Sigmoid colon (tissue), 7 donors: Measurements from ENCODE around the gene PRDM5. TPM values are rescaled to one million over a fixed set of nuclear protein-coding genes. Genes with fewer than 3 reads are reported as not detected.

Experiments
- DNase-seq: peaks from one replicate; pipeline ENCODE4 v3.0.0-alpha.2; 2019
- H3K27ac ChIP-seq, 4 donors: fragments of 200-600 bp; sonication (generic); one replicate each; pipeline ENCODE4 v1.5.1; 2016 to 2019; ENCODE audit warnings: mild to moderate bottlenecking in 1 of 4
- H3K27me3 ChIP-seq, 3 donors: fragments of 200-600 bp; sonication (generic); one replicate each; pipeline ENCODE4 v1.5.1; 2019; ENCODE audit warnings: mild to moderate bottlenecking in 1 of 3
- H3K36me3 ChIP-seq, 4 donors: fragments of 200-600 bp; sonication (generic); one replicate each; pipeline ENCODE4 v1.5.1; 2016 to 2019
- H3K4me1 ChIP-seq, 4 donors: fragments of 200-600 bp; sonication (generic); one replicate each; pipeline ENCODE4 v1.5.1; 2017 to 2019
- H3K4me3 ChIP-seq, 4 donors: fragments of 200-600 bp; sonication (generic); one replicate each; pipeline ENCODE4 v1.5.1; 2017 to 2019; ENCODE audit warnings: mild to moderate bottlenecking in 2 of 4, moderate library complexity in 1 of 4
- H3K9me3 ChIP-seq, 4 donors: fragments of 200-600 bp in 3 of 4; sonication (generic) in 3 of 4; one replicate each; pipeline versions ENCODE4 v1.5.1 to v1.6.1; 2013 to 2019
- EP300 ChIP-seq, 4 donors: sonication (generic); formaldehyde crosslinking; IDR thresholded peaks; one replicate each; pipeline ENCODE4 v1.6.1; 2017; ENCODE audit warnings: antibody characterized with exemption in 4 of 4
- POLR2A ChIP-seq, 2 donors: fragments of 450-650 bp; IDR thresholded peaks; one replicate each; pipeline ENCODE4 v1.6.1; 2016; ENCODE audit warnings: antibody characterized with exemption in 2 of 2, mild to moderate bottlenecking in 2 of 2, moderate library complexity in 2 of 2
- POLR2AphosphoS5 ChIP-seq, 4 donors: sonication (generic); formaldehyde crosslinking; IDR thresholded peaks; one replicate each; pipeline ENCODE4 v1.6.1; 2017; ENCODE audit warnings: antibody characterized with exemption in 4 of 4
- WGBS, 2 donors: extraction: QIAGEN DNeasy Blood & Tissue Kit; methylation state at CpG; one replicate each; pipeline ENCODE4 v1.1.7; 2013; 5-methylcytosine and 5-hydroxymethylcytosine counted together
- intact Hi-C: fragments of 100-400 bp; cut with DNase I; formaldehyde crosslinking; loops from one replicate; pipeline ENCODE4 v1.15.1; 2023
- polyA plus RNA-seq, 3 donors: library from polyadenylated mRNA; stranded (reverse); fragments of 200-250 nt; gene quantifications; one replicate each; pipeline ENCODE4 v1.2.3, GENCODE V29; 2013
- total RNA-seq, 4 donors: library from RNA; depleted of rRNA; stranded (reverse); fragments of >200 nt; gene quantifications; one replicate each; pipeline ENCODE4 v1.1.0, GENCODE V29; 2016
- TF ChIP-seq, protein P1 (sequence below), 4 experiments: fragments of 450-650 bp in 3 of 4; fragments of 200-600 bp in 1 of 4; IDR thresholded peaks; one replicate each; pipeline ENCODE4 v1.5.1; 2016 to 2019; ENCODE audit warnings: antibody characterized with exemption in 4 of 4, mild to moderate bottlenecking in 3 of 4, moderate library complexity in 2 of 4
- donor health status: healthy with polysubstance abuse.
- donor health status: Bipolar disorder and iron deficiency.
- donor health status: healthy.

PRDM5 gene
- 10 to 100 TPM; 15.0 to 25.0 (median 22.4) TPM for total RNA-seq
- polyA plus RNA-seq = 1 to 10 TPM; 1.8 to 3.0 (median 1.9) TPM

DNA sequence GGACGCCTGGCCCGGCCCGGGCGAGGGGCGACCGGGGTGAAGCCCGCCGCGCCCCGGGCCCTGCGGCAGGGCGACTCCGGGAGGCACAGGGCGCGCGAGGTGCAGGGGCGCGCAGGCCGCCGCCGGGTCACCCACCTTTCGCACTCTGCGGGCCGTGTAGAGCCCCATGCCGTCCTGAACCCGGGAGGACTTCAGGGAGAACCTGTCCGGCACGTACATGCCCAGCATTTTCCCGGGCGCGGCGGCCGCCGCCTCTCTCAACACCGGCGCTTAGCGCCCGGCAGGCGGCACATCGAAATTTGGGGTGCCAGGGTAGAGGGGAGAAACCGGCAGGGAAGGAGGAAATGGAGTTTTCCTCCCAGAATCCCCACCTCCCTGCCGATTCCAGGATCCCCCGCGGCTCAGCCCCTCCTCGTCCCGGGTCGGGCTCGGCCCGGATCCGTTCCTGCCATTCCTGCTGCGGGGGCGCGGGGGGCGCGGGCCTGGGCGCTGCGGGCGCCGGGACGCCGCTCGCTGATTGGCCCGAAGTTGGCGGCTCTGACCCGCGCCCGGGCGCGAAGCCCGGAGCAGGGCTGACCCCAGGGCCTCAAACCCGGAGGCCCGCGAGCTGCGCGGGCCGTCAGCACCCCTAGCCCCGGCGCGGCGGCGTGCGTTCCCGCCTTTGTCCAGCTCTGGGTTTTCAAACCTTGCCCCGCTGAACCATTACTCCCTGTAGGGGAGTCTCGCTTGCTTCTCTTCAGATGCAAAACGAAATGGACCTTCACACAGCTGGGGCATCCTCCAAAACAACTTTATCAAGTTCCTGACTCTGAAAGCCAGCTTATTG, at the start of gene PRDM5:
TSS of gene PRDM5 (minus strand) at position 346 of the 826 bp plus-strand sequence. CDS start at position 228, 118 bp downstream.
- intact Hi-C loops = loop anchor here (5.0 kb wide), 1 partner anchor 150 kb away; the partner anchor contains the start of gene NDNF
- TF ChIP-seq, protein P1, sequence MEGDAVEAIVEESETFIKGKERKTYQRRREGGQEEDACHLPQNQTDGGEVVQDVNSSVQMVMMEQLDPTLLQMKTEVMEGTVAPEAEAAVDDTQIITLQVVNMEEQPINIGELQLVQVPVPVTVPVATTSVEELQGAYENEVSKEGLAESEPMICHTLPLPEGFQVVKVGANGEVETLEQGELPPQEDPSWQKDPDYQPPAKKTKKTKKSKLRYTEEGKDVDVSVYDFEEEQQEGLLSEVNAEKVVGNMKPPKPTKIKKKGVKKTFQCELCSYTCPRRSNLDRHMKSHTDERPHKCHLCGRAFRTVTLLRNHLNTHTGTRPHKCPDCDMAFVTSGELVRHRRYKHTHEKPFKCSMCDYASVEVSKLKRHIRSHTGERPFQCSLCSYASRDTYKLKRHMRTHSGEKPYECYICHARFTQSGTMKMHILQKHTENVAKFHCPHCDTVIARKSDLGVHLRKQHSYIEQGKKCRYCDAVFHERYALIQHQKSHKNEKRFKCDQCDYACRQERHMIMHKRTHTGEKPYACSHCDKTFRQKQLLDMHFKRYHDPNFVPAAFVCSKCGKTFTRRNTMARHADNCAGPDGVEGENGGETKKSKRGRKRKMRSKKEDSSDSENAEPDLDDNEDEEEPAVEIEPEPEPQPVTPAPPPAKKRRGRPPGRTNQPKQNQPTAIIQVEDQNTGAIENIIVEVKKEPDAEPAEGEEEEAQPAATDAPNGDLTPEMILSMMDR (IDR thresholded peaks at IDR 0.05) = peak in 2 of 4 experiments; percentile 13 to 21
- TF ChIP-seq EP300 (IDR thresholded peaks at IDR 0.05) (no peak), POLR2AphosphoS5 (IDR thresholded peaks at IDR 0.05) (peak in 2 of 4 donors; percentile 16 to 17), POLR2A (IDR thresholded peaks at IDR 0.05) (no peak)
- H3K9me3 ChIP-seq = no peaks in the 10 kb centered on the region
- H3K4me1 ChIP-seq = peaks cover 0 to 36% (median 23%) of the 10 kb centered on the region in 4 donors
- 1% methylated on average over 86 of the region's 86 CpGs for WGBS, 2 donors
- DNase-seq = peak; percentile 76
- H3K27me3 ChIP-seq = no peaks in the 10 kb centered on the region
- peak within 1 kb of the TSS; percentile 92 to 93 (median 93) for H3K27ac ChIP-seq
- H3K36me3 ChIP-seq = no peaks in the 10 kb centered on the region
- H3K4me3 ChIP-seq = peak within 1 kb of the TSS; percentile 56 to 80 (median 76)

GRCh38 chr4:120971884-120972283, 49.4 kb upstream of the PRDM5 start:
- Histone ChIP-seq H3K27ac (no peak overlapping the region), H3K27me3 (no peaks in the 10 kb centered on the region), H3K4me3 (no peak overlapping the region), H3K36me3 (no peaks in the 10 kb centered on the region), H3K9me3 (no peaks in the 10 kb centered on the region), H3K4me1 (no peaks in the 10 kb centered on the region)
- WGBS, 2 donors = 61 to 74% methylated on average over 1 of the region's 1 CpG
- no peak for TF ChIP-seq POLR2AphosphoS5 (IDR thresholded peaks at IDR 0.05)
- TF ChIP-seq, protein P1 (IDR thresholded peaks at IDR 0.05) = no peak
- no peak for TF ChIP-seq POLR2A (IDR thresholded peaks at IDR 0.05)
- no peak for TF ChIP-seq EP300 (IDR thresholded peaks at IDR 0.05)
- intact Hi-C loops = no loop called here
- DNase-seq = no peak

DNA sequence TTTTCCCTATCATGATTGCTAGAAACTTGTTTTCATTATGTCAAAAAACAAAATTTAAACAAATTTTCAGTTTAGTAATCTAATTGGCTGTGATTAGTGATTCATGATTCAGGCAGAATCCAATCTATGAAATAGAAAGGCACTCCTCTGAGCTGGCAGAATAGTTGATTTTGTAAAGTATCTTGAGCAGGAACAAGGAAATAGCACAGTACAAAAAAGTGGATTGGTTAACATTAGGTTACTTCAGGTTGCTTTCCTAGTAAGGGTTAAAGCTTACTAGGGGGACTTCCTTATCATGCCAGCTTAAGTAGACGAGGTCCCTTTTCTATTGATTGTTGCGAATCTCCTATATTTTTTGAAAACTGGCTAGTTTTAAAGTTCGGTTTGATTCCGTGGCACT, 43.4 kb upstream of the PRDM5 start:
- WGBS, 2 donors = 72 to 76% methylated on average over 4 of the region's 4 CpGs
- TF ChIP-seq, protein P1 (IDR thresholded peaks at IDR 0.05) = no peak
- TF ChIP-seq EP300 (IDR thresholded peaks at IDR 0.05) (no peak), POLR2A (IDR thresholded peaks at IDR 0.05) (no peak), POLR2AphosphoS5 (IDR thresholded peaks at IDR 0.05) (no peak)
- H3K27ac ChIP-seq = no peak overlapping the region

GRCh38 chr4:120964596-120964995, 42.1 kb upstream of the PRDM5 start:
- no peak overlapping the region for H3K4me3 ChIP-seq
- no peaks in the 10 kb centered on the region for H3K27me3 ChIP-seq
- intact Hi-C loops = no loop called here
- TF ChIP-seq, protein P1 (IDR thresholded peaks at IDR 0.05) = no peak
- TF ChIP-seq POLR2A (IDR thresholded peaks at IDR 0.05) (no peak), EP300 (IDR thresholded peaks at IDR 0.05) (no peak), POLR2AphosphoS5 (IDR thresholded peaks at IDR 0.05) (no peak)
- no peaks in the 10 kb centered on the region for H3K36me3 ChIP-seq
- H3K4me1 ChIP-seq = no peaks in the 10 kb centered on the region
- no peak for DNase-seq
- no peaks in the 10 kb centered on the region for H3K9me3 ChIP-seq
- whole genome bisulfite sequencing, 2 donors = 71 to 72% methylated on average over 1 of the region's 1 CpG
- no peak overlapping the region for H3K27ac ChIP-seq

More for the DNA sequence above, 43.4 kb upstream of the PRDM5 start:
- DNase-seq = no peak
- Histone ChIP-seq H3K36me3 (no peaks in the 10 kb centered on the region), H3K9me3 (no peaks in the 10 kb centered on the region), H3K4me3 (no peak overlapping the region), H3K4me1 (no peaks in the 10 kb centered on the region), H3K27me3 (no peaks in the 10 kb centered on the region)
- intact Hi-C loops = no loop called here
